Kidney (tissue), 14 donors: ENCODE measurements around the gene CLMN. TPM values are rescaled to one million over a fixed set of nuclear protein-coding genes. Genes with fewer than 3 reads are reported as not detected.

Source experiments
- DNase-seq, 5 donors: peaks; one replicate each; pipeline ENCODE4 v3.0.0-alpha.2; 2013 to 2020
- FAIRE-seq: peaks from 2 replicates; lab custom pipeline; 2012; peaks lifted over from hg19 to GRCh38; lab: Jason Lieb, UNC
- H3K27ac ChIP-seq, 2 donors: one replicate each; pipeline ENCODE4 v1.7.0; 2013; ENCODE audit warnings: low read depth in 2 of 2, low read length in 2 of 2, inconsistent platforms in 1 of 2
- H3K27me3 ChIP-seq: one replicate; pipeline ENCODE4 v1.7.1; 2013; ENCODE audit warnings: low read length, inconsistent platforms; ENCODE audit not compliant: control insufficient read depth, insufficient read depth
- H3K36me3 ChIP-seq, 3 donors: one replicate each; pipeline versions ENCODE4 v1.7.0 to v1.7.1; 2013; ENCODE audit warnings: low read length in 3 of 3, control low read depth in 1 of 3, inconsistent platforms in 1 of 3; ENCODE audit not compliant: insufficient read depth in 3 of 3, control insufficient read depth in 2 of 3
- H3K4me1 ChIP-seq, 3 donors: one replicate each; pipeline versions ENCODE4 v1.7.0 to v1.7.1; 2013; ENCODE audit warnings: low read length in 3 of 3, inconsistent platforms in 1 of 3, low read depth in 1 of 3; ENCODE audit not compliant: control insufficient read depth in 2 of 3, insufficient read depth in 2 of 3
- H3K4me3 ChIP-seq, 3 donors: one replicate each; pipeline versions ENCODE4 v1.7.0 to v1.8.1; 2013; ENCODE audit warnings: low read length in 3 of 3, control low read depth in 1 of 3, inconsistent platforms in 1 of 3
- H3K9ac ChIP-seq, 3 donors: one replicate each; pipeline versions ENCODE4 v1.7.0 to v1.7.1; 2013; ENCODE audit warnings: low read length in 3 of 3, control low read depth in 1 of 3, inconsistent platforms in 1 of 3
- H3K9me3 ChIP-seq, 3 donors: one replicate each; pipeline versions ENCODE4 v1.7.0 to v1.7.1; 2013; ENCODE audit warnings: low read length in 3 of 3, control low read depth in 1 of 3, inconsistent platforms in 1 of 3; ENCODE audit not compliant: control insufficient read depth in 2 of 3, insufficient read depth in 1 of 3
- intact Hi-C: fragments of 100-400 bp; cut with DNase I; formaldehyde crosslinking; loops from one replicate; pipeline ENCODE4 v1.11.1; 2022
- polyA plus RNA-seq: library from polyadenylated mRNA; stranded (reverse); fragments of 350-450 nt; fragmentation: Illumina TruSeq; extraction: RNeasy Lipid Tissue Mini Kit (QIAGEN cat#74804); gene quantifications from one replicate; pipeline ENCODE4 v1.2.3, GENCODE V29; 2014; ENCODE audit warnings: low read depth, low replicate concordance; ENCODE audit not compliant: insufficient read depth
- total RNA-seq: library from RNA; stranded (reverse); fragmentation: NEBNext Ultra II Directional; extraction: Animal tissue kit (Norgen Biotek cat#: 25700); gene quantifications from one replicate; pipeline ENCODE4 v1.2.1, GENCODE V29; 2021
- TF ChIP-seq, protein P1 (sequence below): IDR thresholded peaks from 3 replicates; pipeline ENCODE4 v1.5.1; 2012; ENCODE audit warnings: mild to moderate bottlenecking, moderate library complexity, borderline replicate concordance; ENCODE audit not compliant: insufficient read depth; ENCODE audit errors: extremely low read depth
- donor health status: control.
- donor health status: control.
- donor health status: control.
- donor health status: control.
- donor health status: control.
- donor health status: DM: yes; HTN: yes; CAD: no.
- donor health status: Normal renal cell carcinoma (clear cell type).

The CLMN gene
- total and polyA plus RNA-seq, 2 donors from 2014 or later, result 33.1 to 151 TPM

DNA sequence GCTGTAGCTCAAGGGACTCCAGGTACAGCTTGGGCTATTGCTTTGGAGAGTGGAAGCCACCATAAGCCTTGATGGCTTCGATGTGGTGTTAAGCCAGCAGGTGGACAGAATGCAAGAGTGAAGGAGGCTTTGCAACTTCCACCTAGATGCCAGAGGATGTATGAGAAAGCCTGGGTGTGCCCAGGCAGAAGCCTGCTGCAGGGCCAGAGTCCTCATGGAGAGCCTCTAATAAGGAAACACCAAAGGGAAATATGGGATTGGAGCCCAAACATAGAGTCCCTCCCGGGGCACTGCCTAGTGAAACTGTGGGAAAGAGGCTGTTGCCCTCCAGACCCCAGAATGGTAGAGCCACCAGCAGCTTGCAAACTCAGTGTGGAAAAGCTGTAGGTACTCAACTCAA lies 152.5 kb downstream of the CLMN start:
- intact Hi-C loops, result no loop called here
- DNase-seq (no peak), FAIRE-seq (no peak)
- H3K36me3 ChIP-seq, result no peaks in the 10 kb centered on the region
- H3K27ac ChIP-seq, result no peak overlapping the region
- no peak overlapping the region for H3K9ac ChIP-seq
- TF ChIP-seq, protein P1, sequence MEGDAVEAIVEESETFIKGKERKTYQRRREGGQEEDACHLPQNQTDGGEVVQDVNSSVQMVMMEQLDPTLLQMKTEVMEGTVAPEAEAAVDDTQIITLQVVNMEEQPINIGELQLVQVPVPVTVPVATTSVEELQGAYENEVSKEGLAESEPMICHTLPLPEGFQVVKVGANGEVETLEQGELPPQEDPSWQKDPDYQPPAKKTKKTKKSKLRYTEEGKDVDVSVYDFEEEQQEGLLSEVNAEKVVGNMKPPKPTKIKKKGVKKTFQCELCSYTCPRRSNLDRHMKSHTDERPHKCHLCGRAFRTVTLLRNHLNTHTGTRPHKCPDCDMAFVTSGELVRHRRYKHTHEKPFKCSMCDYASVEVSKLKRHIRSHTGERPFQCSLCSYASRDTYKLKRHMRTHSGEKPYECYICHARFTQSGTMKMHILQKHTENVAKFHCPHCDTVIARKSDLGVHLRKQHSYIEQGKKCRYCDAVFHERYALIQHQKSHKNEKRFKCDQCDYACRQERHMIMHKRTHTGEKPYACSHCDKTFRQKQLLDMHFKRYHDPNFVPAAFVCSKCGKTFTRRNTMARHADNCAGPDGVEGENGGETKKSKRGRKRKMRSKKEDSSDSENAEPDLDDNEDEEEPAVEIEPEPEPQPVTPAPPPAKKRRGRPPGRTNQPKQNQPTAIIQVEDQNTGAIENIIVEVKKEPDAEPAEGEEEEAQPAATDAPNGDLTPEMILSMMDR, result no peak
- no peak overlapping the region for H3K4me3 ChIP-seq
- no peaks in the 10 kb centered on the region for H3K4me1 ChIP-seq
- H3K27me3 ChIP-seq, result no peaks in the 10 kb centered on the region
- no peaks in the 10 kb centered on the region for H3K9me3 ChIP-seq

DNA sequence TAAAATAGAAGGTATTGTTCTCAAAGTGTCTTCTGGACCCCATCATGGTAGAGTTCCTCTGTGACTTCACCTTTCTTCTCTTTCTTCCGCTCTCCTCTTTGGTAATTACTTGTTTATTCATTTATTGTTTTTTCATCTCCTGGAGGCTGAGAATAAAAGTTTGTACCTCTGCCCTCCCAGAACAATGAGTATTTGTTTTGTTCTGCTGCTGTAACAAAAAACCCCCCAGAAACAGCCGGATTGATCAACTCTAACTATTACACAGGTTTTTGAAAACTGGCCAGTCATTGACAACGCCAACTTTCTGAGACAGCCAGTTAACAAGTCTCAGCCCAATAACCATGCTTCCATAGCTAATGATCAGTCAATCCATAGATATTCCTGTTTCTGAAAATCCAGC lies 154.2 kb downstream of the CLMN start:
- DNase-seq (no peak), FAIRE-seq (no peak)
- Histone ChIP-seq H3K9me3 (no peaks in the 10 kb centered on the region), H3K4me1 (no peaks in the 10 kb centered on the region), H3K9ac (no peak overlapping the region), H3K27ac (no peak overlapping the region), H3K27me3 (no peaks in the 10 kb centered on the region), H3K4me3 (no peak overlapping the region), H3K36me3 (no peaks in the 10 kb centered on the region)
- TF ChIP-seq, protein P1, result no peak
- intact Hi-C loops, result no loop called here

DNA sequence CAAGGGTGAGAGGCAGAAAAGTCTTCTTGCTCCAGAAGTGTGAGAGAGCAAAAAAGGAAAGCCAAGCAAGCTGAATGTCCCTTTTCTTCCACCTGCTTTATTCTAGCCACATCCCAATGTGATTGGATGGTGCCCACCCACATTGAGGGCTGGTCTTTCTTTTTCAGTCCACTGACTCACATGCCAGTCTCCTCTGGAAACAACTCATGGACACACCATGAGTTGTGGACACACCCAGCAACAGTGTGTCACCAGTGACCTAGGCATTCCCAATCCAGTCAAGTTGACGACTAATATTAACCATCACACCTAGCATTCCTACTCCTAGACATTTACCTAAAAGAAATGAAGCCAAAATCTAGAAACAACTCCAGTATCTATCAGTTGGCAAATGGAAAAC lies 155.2 kb downstream of the CLMN start:
- Histone ChIP-seq H3K9ac (no peak overlapping the region), H3K9me3 (no peaks in the 10 kb centered on the region), H3K27me3 (no peaks in the 10 kb centered on the region), H3K27ac (no peak overlapping the region), H3K4me3 (no peak overlapping the region), H3K36me3 (no peaks in the 10 kb centered on the region), H3K4me1 (no peaks in the 10 kb centered on the region)
- TF ChIP-seq, protein P1, result no peak
- intact Hi-C loops, result no loop called here
- no peak for DNase-seq
- FAIRE-seq, result no peak

DNA sequence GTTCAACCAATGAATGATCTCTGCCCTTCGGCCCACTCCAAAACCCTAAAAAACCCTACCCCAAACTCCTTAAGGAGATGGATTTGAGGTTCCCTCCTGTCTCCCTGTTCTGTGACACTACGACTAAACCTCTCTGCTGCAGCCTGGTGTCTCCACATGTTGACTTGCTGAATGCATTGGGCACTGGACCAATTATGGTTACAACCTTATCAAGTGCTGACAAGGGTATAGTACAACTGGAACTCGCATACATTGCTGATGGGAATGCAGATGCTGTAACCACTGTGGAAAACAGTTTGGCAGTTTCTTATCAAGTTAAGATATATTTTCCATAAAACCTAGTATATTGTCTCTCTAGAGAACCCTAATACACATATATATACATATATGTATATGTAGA lies 156.0 kb downstream of the CLMN start:
- no peak overlapping the region for H3K27ac ChIP-seq

More for the DNA sequence above, 156.0 kb downstream of the CLMN start:
- Histone ChIP-seq H3K4me1 (no peaks in the 10 kb centered on the region), H3K9me3 (no peaks in the 10 kb centered on the region), H3K4me3 (no peak overlapping the region), H3K36me3 (no peaks in the 10 kb centered on the region), H3K27me3 (no peaks in the 10 kb centered on the region), H3K9ac (no peak overlapping the region)
- intact Hi-C loops, result no loop called here
- DNase-seq (no peak), FAIRE-seq (no peak)
- TF ChIP-seq, protein P1, result no peak
